Lower leg skin (tissue), 4 donors: ENCODE results near the gene SF1. TPM values are rescaled to one million over a fixed set of nuclear protein-coding genes. Genes with fewer than 3 reads are reported as not detected.

Source experiments
- DNase-seq, 2 donors: peaks; one replicate each; pipeline ENCODE4 v3.0.0-alpha.2; 2019; ENCODE audit warnings: low spot score in 2 of 2
- H3K4me3 ChIP-seq: fragments of 200-600 bp; sonication (generic); 2 replicates; pipeline ENCODE4 v1.5.1; 2017; ENCODE audit warnings: mild to moderate bottlenecking, low read depth; ENCODE audit not compliant: poor library complexity, severe bottlenecking
- POLR2A ChIP-seq, 2 donors: fragments of 450-650 bp; IDR thresholded peaks; one replicate each; pipeline ENCODE4 v1.6.1; 2016 to 2017; ENCODE audit warnings: antibody characterized with exemption in 2 of 2, mild to moderate bottlenecking in 1 of 2, moderate library complexity in 1 of 2
- WGBS, 2 donors: methylation state at CpG; one replicate each; pipeline ENCODE4 v1.1.5; 2018; 5-methylcytosine and 5-hydroxymethylcytosine counted together
- intact Hi-C: fragments of 100-400 bp; cut with DNase I; formaldehyde crosslinking; loops from one replicate; pipeline ENCODE4 v1.15.0; 2023; ENCODE audit warnings: low total_unique reads
- total RNA-seq, 4 donors: library from RNA; depleted of rRNA; stranded (reverse); fragments of >200 nt; gene quantifications; one replicate each; pipeline ENCODE4 v1.1.0, GENCODE V29; 2016
- TF ChIP-seq, protein P1 (sequence below), 3 donors: fragments of 450-650 bp; IDR thresholded peaks; one replicate each; pipeline ENCODE4 v1.5.1; 2016; ENCODE audit warnings: antibody characterized with exemption in 3 of 3, mild to moderate bottlenecking in 3 of 3, moderate library complexity in 2 of 3

SF1 gene
- total RNA-seq, 4 donors from 2014 or later = 130 to 327 (median 178) TPM

- intact Hi-C loops = no loop called here
- no peak for DNase-seq
- WGBS, 2 donors = 17 to 19% methylated on average over 3 of the region's 3 CpGs
- no peak overlapping the region for H3K4me3 ChIP-seq
- no peak for TF ChIP-seq POLR2A (IDR thresholded peaks at IDR 0.05)
- TF ChIP-seq, protein P1, sequence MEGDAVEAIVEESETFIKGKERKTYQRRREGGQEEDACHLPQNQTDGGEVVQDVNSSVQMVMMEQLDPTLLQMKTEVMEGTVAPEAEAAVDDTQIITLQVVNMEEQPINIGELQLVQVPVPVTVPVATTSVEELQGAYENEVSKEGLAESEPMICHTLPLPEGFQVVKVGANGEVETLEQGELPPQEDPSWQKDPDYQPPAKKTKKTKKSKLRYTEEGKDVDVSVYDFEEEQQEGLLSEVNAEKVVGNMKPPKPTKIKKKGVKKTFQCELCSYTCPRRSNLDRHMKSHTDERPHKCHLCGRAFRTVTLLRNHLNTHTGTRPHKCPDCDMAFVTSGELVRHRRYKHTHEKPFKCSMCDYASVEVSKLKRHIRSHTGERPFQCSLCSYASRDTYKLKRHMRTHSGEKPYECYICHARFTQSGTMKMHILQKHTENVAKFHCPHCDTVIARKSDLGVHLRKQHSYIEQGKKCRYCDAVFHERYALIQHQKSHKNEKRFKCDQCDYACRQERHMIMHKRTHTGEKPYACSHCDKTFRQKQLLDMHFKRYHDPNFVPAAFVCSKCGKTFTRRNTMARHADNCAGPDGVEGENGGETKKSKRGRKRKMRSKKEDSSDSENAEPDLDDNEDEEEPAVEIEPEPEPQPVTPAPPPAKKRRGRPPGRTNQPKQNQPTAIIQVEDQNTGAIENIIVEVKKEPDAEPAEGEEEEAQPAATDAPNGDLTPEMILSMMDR (IDR thresholded peaks at IDR 0.05) = no peak
These were observed 1.5 kb downstream of the SF1 start for GRCh38 chr11:64776875-64777274.

- no peak for DNase-seq
- intact Hi-C loops = no loop called here
- WGBS, 2 donors = 65% methylated on average over 6 of the region's 6 CpGs
- no peak overlapping the region for H3K4me3 ChIP-seq
- TF ChIP-seq, protein P1 (IDR thresholded peaks at IDR 0.05) = no peak
- TF ChIP-seq POLR2A (IDR thresholded peaks at IDR 0.05) = no peak
These were observed 1.9 kb downstream of the SF1 start for GRCh38 chr11:64776425-64776824.

DNA sequence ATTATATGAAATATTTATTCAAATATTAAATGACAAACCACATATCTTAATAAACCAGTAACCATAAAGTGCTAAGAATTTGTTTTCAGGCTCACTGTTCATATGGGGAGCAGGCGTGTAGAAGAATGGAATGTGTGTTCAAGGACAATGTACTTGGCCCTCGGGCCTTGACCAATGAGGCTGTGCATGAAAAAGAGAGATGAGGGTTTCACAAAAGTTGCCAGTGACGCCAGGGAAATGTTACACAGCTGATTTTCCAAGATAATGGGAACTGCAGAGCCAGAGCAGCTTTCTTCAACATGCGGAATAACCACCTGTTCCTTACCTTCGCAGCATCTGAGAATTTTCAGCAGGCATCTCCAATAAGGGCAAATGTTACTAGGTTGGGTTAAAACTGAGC is 4.2 kb downstream of the SF1 start:
- WGBS, 2 donors = 82 to 86% methylated on average over 5 of the region's 5 CpGs
- TF ChIP-seq POLR2A (IDR thresholded peaks at IDR 0.05) = no peak
- TF ChIP-seq, protein P1 (IDR thresholded peaks at IDR 0.05) = no peak
- DNase-seq = no peak
- H3K4me3 ChIP-seq = no peak overlapping the region
- intact Hi-C loops = no loop called here

- DNase-seq = no peak
- 52 to 64% methylated on average over 3 of the region's 3 CpGs for WGBS, 2 donors
These were observed 5.9 kb downstream of the SF1 start for GRCh38 chr11:64772303-64773018.

GRCh38 chr11:64771861-64772260 is 6.5 kb downstream of the SF1 start:
- TF ChIP-seq, protein P1 (IDR thresholded peaks at IDR 0.05) = no peak
- TF ChIP-seq POLR2A (IDR thresholded peaks at IDR 0.05) = no peak
- DNase-seq = no peak
- no peak overlapping the region for H3K4me3 ChIP-seq
- 76 to 88% methylated on average over 2 of the region's 2 CpGs for WGBS, 2 donors
- intact Hi-C loops = no loop called here

More at GRCh38 chr11:64772303-64773018, 5.9 kb downstream of the SF1 start:
- no peak for TF ChIP-seq POLR2A (IDR thresholded peaks at IDR 0.05)
- TF ChIP-seq, protein P1 (IDR thresholded peaks at IDR 0.05) = no peak
- H3K4me3 ChIP-seq = no peak overlapping the region
- intact Hi-C loops = no loop called here

DNA sequence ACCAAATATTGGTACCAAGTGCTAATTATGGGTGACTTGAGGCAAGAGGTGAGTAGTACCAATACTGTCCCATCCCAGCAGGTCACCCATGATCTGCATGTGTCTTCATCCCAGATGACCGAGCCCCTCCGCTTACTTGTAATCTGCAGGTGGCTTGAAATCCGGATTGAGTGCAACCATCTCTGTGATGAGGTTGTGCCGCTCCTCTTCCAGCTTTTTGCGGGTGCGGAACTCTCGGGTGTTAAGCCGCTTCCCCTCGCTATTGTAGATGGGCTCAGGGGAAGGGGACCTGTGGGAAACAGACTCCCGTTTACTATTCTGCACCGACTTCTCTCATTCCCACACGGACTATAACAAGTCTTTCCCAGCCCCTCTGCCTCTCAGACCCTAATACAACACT is 8.2 kb downstream of the SF1 start:
- 93 to 96% methylated on average over 12 of the region's 12 CpGs for WGBS, 2 donors
- no peak overlapping the region for H3K4me3 ChIP-seq
- intact Hi-C loops = no loop called here
- TF ChIP-seq, protein P1 (IDR thresholded peaks at IDR 0.05) = no peak
- TF ChIP-seq POLR2A (IDR thresholded peaks at IDR 0.05) = no peak
- DNase-seq = no peak
